ENCODE results near the gene TPT1.

TPT1 gene

DNA sequence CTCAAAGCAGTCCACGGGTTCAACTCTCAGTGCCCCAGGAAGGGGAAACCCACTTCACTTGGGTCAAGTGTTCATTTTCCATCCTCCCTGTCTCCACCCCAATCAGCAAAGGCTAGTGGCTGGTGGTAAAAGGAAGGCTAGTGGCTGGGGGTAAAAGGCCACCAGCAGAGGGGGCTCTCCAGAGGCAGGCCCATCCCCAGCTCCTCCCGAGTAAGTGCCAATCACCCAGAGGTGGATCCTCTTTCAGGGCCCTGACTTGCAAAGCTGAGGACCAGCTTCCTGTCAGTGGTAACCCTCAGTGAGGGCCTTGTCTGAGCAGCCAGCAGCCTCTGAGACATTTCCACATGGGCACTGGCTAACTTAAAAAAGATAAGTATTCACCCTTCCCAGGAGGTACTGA lies 22.0 kb upstream of the TPT1 start (continued):
- no peak for TF ChIP-seq POU6F1 (CRISPR knock-in tag; IDR thresholded peaks at IDR 0.05; ENCODE audit: borderline replicate concordance, low read depth)
- no peak for TF ChIP-seq ESRRG (CRISPR knock-in tag; IDR thresholded peaks at IDR 0.05)
- TF ChIP-seq ZC3H10 (CRISPR knock-in tag; IDR thresholded peaks at IDR 0.05): no peak

GRCh38 chr13:45361596-45362206 lies 20.7 kb upstream of the TPT1 start:
- no peak for ATAC-seq
- TF ChIP-seq CREB5 (CRISPR knock-in tag; IDR thresholded peaks at IDR 0.05; ENCODE audit: low read depth) (no peak), ZFP30 (CRISPR knock-in tag; IDR thresholded peaks at IDR 0.05) (no peak), TOX (CRISPR knock-in tag; IDR thresholded peaks at IDR 0.05; ENCODE audit: borderline replicate concordance) (no peak)

GRCh38 chr13:45356966-45357672 lies 16.1 kb upstream of the TPT1 start:
- no peak for ATAC-seq
- no peak for TF ChIP-seq BACH2 (CRISPR knock-in tag; IDR thresholded peaks at IDR 0.05; ENCODE audit: borderline replicate concordance)
- no peak for TF ChIP-seq RARB (CRISPR knock-in tag; IDR thresholded peaks at IDR 0.05)
- no peak for TF ChIP-seq CSDC2 (CRISPR knock-in tag; IDR thresholded peaks at IDR 0.05)
- TF ChIP-seq ZFP3 (CRISPR knock-in tag; IDR thresholded peaks at IDR 0.05): no peak
- TF ChIP-seq ISL1 (CRISPR knock-in tag; IDR thresholded peaks at IDR 0.05): no peak
- TF ChIP-seq ZFP30 (CRISPR knock-in tag; IDR thresholded peaks at IDR 0.05): no peak
- TF ChIP-seq ARNTL (CRISPR knock-in tag; IDR thresholded peaks at IDR 0.05; ENCODE audit: borderline replicate concordance, low read depth): no peak
- TF ChIP-seq SNAI2 (CRISPR knock-in tag; IDR thresholded peaks at IDR 0.05): no peak
- no peak for TF ChIP-seq PPARA (CRISPR knock-in tag; IDR thresholded peaks at IDR 0.05; ENCODE audit: borderline replicate concordance)
- TF ChIP-seq CSRNP3 (CRISPR knock-in tag; IDR thresholded peaks at IDR 0.05): no peak
- no peak for TF ChIP-seq ZNF70 (CRISPR knock-in tag; IDR thresholded peaks at IDR 0.05)
- no peak for TF ChIP-seq PATZ1 (CRISPR knock-in tag; IDR thresholded peaks at IDR 0.05; ENCODE audit: borderline replicate concordance)
- no peak for TF ChIP-seq ZNF8 (CRISPR knock-in tag; IDR thresholded peaks at IDR 0.05)
- TF ChIP-seq ESRRG (CRISPR knock-in tag; IDR thresholded peaks at IDR 0.05): no peak
- TF ChIP-seq POU6F1 (CRISPR knock-in tag; IDR thresholded peaks at IDR 0.05; ENCODE audit: borderline replicate concordance, low read depth): no peak

DNA sequence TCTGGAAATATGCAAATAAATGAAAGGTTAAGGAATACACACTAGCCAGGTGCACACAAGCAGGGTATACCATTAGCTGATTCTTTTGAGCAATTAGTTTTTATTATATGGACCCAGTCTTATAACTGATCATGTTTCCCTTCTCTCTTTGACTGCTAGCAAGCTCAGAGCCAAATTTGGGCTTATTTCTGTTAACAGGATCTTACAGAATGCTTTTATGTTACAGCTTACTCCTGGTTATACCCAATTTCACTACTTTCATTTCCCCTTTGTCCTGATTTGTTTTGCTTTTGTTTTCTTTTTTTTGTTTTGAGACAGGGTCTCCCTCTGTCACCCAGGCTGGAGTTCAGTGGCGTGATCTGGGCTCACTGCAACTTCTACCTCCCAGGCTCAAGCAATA lies 12.9 kb upstream of the TPT1 start:
- ATAC-seq: no peak
- TF ChIP-seq SNAI2 (CRISPR knock-in tag; IDR thresholded peaks at IDR 0.05) (no peak), ARNTL (CRISPR knock-in tag; IDR thresholded peaks at IDR 0.05; ENCODE audit: borderline replicate concordance, low read depth) (no peak), TOX (CRISPR knock-in tag; IDR thresholded peaks at IDR 0.05; ENCODE audit: borderline replicate concordance) (no peak), CSRNP3 (CRISPR knock-in tag; IDR thresholded peaks at IDR 0.05) (no peak), RARB (CRISPR knock-in tag; IDR thresholded peaks at IDR 0.05) (no peak), ZFP30 (CRISPR knock-in tag; IDR thresholded peaks at IDR 0.05) (no peak), CSDC2 (CRISPR knock-in tag; IDR thresholded peaks at IDR 0.05) (no peak), POU6F1 (CRISPR knock-in tag; IDR thresholded peaks at IDR 0.05; ENCODE audit: borderline replicate concordance, low read depth) (no peak), GLIS3 (CRISPR knock-in tag; IDR thresholded peaks at IDR 0.05) (no peak), ZFP3 (CRISPR knock-in tag; IDR thresholded peaks at IDR 0.05) (no peak)
- TF ChIP-seq, protein P1, sequence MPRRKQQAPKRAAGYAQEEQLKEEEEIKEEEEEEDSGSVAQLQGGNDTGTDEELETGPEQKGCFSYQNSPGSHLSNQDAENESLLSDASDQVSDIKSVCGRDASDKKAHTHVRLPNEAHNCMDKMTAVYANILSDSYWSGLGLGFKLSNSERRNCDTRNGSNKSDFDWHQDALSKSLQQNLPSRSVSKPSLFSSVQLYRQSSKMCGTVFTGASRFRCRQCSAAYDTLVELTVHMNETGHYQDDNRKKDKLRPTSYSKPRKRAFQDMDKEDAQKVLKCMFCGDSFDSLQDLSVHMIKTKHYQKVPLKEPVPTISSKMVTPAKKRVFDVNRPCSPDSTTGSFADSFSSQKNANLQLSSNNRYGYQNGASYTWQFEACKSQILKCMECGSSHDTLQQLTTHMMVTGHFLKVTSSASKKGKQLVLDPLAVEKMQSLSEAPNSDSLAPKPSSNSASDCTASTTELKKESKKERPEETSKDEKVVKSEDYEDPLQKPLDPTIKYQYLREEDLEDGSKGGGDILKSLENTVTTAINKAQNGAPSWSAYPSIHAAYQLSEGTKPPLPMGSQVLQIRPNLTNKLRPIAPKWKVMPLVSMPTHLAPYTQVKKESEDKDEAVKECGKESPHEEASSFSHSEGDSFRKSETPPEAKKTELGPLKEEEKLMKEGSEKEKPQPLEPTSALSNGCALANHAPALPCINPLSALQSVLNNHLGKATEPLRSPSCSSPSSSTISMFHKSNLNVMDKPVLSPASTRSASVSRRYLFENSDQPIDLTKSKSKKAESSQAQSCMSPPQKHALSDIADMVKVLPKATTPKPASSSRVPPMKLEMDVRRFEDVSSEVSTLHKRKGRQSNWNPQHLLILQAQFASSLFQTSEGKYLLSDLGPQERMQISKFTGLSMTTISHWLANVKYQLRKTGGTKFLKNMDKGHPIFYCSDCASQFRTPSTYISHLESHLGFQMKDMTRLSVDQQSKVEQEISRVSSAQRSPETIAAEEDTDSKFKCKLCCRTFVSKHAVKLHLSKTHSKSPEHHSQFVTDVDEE (CRISPR knock-in tag; IDR thresholded peaks at IDR 0.05): no peak

Data from SK-N-SH treated with all-trans-retinoic acid at 6 μM for 48 hours (cell line).